Measurements from ENCODE around the gene KLHL8.
"Not testable (repeated sequence)": the region's sequence is repeated elsewhere in the genome, so short reads cannot be mapped to it uniquely, and the experiment has no call there.

KLHL8 gene

DNA sequence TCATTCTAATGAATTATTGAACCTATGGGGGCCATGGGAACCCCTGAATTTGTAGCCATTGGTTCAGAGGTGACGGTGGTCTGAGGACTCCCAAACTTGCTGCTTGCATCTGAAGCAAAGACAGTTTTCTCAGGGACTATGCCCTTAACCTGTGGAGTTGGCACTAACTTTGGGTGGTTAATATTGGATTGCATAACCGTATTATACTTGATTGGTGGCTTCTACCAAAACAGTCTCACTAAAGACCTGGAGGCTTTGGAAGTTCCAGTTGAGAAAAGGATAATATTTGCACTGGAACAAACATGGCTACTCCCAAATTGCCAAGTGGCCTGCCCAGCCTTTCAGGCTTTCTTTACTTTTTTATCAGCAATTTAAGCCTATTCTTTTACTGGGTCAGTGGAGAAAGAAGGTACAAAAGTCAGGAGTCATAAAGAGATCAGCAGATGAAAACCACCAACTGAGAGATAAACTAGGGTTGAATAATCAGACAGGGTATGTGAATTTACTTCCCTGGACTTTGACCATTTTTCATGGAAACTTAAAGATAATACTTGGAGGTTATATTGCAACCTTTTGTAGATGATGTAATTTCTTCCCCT, 7.9 kb upstream of the KLHL8 start:
- no peak for DNase-seq (ENCODE audit: low read depth, low spot score)

GRCh38 chr4:87227751-87228151, 7.3 kb upstream of the KLHL8 start:
- DNase-seq (ENCODE audit: low read depth, low spot score), result no peak

DNA sequence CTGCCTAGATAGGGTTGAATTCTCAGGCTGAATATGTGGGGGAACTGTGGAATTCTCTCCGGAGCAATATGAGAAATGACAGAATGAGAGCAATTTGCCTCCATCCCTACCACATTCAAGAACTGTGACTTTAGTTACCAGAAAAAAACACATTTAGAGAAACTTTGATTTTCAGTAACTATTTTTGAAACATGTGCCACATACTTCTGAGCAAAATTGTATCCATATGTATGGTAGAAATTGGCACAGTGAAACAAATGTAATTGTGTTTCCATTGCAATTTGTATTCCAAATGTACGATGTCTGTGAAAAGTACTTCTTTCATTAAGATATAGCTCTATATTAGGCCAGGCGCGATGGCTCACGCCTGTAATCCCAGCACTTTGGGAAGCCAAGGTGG, 5.5 kb upstream of the KLHL8 start:
- no peak for DNase-seq (ENCODE audit: low read depth, low spot score)

DNA sequence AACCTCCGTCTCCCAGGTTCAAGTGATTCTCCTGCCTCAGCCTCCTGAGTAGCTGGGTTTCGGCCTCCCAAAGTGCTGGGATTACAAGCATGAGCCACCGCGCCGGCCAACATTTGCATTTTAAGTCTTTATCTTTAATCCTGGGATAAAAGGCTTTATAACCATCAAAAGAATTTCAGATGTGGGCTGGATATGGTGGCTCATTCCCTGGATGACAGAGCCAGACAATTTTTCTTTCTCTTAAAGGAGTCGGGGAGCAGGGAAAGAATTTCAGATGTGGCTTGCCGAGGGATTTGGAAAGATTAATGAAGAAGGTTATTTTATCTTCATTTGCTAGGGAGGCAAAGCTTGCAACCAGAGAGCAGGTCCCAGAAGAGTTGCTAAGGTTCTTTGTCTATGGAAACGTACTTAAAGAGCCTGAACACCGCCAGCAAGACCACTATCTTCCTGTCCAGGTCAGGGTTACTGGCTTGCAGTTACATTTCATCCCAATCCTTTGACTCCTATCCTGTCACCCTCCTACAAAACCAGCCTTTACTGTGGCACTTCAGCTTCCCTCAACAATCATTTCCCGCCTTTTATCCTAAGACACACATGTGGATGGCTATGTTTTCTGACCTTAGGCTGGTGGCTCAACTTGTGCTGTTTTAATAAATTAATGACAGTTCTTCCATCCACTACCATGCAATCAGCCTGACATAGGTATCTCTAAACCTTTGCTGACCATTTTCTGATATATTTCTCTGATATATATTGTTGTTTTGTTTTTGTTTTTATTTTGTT, 3.9 kb upstream of the KLHL8 start:
- DNase-seq (ENCODE audit: low read depth, low spot score), result no peak

DNA sequence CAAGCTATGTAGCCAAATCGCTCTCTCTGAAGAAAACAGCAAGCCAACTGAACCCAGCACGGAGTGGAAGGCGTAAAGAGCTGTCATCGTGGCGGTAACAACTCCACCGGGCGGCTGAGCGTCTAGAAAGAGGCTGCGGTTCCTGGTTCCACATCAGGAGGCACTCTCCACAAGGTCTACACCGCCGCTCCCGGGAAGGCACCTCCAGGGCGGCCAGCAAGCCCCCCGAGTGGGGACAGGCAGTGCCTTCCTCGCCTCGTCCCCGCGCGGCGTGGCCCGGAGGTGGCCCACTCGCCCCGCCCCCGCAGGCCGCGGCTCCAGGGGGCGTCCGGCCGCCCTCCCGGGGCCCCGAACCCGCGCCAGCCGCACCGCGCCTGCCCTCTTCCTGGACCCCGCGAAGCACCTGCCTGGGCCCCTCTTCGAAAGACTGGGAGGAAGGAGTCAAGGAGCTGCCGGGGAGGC, 755 bp downstream of the KLHL8 start:
- no peak for DNase-seq (ENCODE audit: low read depth, low spot score)

- not testable (repeated sequence) for DNase-seq (ENCODE audit: low read depth, low spot score)
These were observed 3.1 kb downstream of the KLHL8 start for GRCh38 chr4:87217235-87217763.

DNA sequence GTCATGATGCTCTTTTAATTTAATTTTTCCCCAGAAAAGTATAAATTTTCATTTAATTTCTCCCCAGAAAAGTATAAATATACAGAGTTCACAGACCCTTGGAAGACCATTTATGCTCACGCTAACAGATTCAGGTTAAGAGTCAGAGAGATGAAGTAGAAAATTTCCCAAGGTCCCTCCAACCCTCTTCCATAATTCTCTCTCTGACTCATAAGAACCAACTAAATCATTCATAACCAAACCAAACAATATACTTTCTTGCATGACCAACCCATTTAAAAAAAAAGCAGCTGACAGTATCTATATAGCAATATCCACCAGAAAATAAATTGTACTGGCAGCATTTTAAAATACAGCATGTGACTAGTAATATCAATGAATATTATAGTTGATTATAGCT, 3.9 kb downstream of the KLHL8 start:
- no peak for DNase-seq (ENCODE audit: low read depth, low spot score)

- no peak for DNase-seq (ENCODE audit: low read depth, low spot score)
These were observed 6.9 kb downstream of the KLHL8 start for GRCh38 chr4:87213421-87214075.

DNA sequence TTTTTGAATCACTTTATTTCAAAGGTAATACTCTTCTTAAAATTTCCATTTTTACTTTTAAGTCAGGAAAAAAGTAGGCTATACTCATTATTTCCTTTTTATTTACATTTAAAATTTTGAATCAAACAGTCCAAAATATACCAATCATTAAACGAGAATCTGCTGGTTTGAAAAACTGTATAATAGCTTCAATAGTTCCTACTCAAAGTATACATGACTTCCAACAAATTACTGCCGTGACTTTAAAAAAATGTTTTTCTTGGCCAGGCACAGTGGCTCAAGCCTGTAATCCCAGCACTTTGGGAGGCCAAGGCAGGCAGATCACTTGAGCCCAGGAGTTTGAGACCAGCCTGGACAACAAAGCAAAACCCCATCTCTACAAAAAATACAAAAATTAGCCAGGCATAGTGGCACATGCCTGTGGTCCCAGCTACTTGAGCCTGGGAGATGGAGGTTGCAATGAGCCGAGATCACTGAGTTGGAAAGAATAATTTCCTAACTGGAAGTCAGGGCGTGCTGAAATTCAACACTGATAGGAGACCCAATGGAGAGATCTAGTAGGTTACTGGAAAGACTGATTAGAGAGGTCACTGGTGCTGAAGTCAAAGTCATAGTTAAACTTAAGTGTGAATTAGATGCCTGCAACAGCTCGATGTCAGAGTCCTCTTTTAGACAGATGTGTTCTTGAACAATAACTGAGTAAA, 9.0 kb downstream of the KLHL8 start:
- DNase-seq (ENCODE audit: low read depth, low spot score), result no peak

- DNase-seq (ENCODE audit: low read depth, low spot score), result no peak
These were observed 10.7 kb downstream of the KLHL8 start for GRCh38 chr4:87209696-87210095.

GRCh38 chr4:87209182-87209581, 11.2 kb downstream of the KLHL8 start:
- DNase-seq (ENCODE audit: low read depth, low spot score), result no peak

DNA sequence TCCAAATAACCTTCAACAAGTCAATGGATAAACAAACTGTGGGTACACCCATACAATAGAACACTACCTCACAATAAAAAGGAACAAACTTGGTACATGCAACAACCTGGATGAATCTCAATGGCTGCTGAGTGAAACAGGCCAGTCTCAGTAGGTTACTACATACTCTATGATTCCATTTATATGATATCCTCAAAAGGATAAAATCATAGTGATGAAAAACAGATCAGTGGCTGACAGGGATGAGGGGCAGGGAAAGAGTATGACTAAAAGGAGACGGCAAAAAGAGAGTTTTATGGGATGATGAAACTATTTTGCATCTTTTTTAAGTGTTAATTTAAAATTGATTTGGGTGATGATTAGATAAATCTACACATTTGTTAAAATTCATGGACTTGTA, 15.9 kb downstream of the KLHL8 start:
- DNase-seq (ENCODE audit: low read depth, low spot score), result no peak

DNA sequence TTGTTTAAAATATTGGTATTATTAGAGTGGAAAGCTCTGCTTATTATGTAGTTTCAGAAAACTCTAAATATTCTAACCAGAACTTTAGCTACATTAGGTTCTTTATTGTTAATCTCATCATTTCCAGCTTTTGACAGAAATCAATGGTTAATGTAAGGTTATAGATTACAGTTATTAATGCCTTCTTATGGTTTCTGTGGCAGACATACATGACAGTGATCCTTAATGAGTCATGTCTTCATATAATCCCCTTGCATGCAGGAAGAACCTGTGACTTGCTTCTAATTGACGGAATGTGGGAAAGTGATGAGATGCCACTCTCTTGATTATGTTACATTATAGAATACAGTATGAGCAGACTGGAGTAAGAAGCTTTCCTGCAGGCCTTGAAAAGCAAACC, 23.5 kb downstream of the KLHL8 start:
- no peak for DNase-seq (ENCODE audit: low read depth, low spot score)

GRCh38 chr4:87196146-87196545, 24.3 kb downstream of the KLHL8 start:
- no peak for DNase-seq (ENCODE audit: low read depth, low spot score)

DNA sequence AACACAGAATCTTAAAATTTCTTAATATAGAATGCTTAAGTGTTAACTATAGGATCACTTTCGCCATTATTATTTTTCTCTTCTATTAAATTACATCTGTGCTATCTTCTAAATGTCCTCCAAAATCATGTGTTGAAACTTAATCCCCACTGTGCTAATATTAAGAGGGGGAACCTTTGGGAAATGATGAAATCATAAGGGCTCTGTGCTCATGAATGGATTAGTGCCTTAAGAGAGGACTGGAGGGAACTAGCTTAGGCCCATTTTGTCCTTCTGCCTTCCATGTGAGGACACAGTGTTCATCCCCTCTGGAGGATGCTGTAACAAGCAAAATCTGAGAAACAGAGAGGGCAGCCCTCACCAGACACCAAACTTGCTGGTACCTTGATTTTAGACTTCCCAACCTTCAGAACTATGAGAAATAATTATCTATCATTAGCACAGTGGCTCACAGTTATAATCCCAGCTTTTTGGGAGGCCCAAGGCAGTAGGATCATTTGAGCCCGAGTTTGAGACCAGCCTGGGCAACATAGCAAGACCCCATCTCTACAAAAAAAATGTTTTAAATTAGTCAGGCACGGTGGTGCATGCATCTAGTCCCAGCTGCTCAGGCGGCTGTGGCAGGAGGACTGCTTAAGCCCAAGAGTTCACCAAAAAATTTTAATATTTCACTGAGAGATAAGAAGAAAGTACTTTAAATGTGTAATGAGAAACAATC, 26.3 kb downstream of the KLHL8 start:
- DNase-seq (ENCODE audit: low read depth, low spot score), result no peak

GRCh38 chr4:87192145-87192919, 28.1 kb downstream of the KLHL8 start:
- no peak for DNase-seq (ENCODE audit: low read depth, low spot score)

GRCh38 chr4:87188932-87189331, 31.5 kb downstream of the KLHL8 start:
- DNase-seq (ENCODE audit: low read depth, low spot score), result no peak

DNA sequence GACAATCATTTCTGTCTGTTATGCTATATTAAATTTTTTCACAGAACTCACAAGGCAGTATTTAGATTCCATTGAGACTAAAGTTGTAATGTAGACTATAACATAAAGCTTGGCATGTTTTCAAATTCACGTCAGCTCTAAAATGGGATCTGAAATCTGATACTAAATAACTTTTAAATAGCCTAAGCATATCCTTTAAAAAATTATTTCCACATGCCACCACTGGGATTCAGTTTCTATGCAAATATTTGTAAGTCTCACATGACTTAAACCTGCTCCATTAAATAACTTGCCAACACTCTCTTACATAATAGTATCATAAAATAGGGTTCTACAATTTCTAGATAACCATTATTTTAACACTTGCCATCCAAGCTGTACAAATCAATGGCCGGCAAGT, 32.4 kb downstream of the KLHL8 start:
- DNase-seq (ENCODE audit: low read depth, low spot score), result peak; percentile 13

GRCh38 chr4:87185146-87185870, 35.1 kb downstream of the KLHL8 start:
- DNase-seq (ENCODE audit: low read depth, low spot score), result no peak

GRCh38 chr4:87180767-87181166, 39.7 kb downstream of the KLHL8 start:
- DNase-seq (ENCODE audit: low read depth, low spot score), result no peak
